ENCODE data around the gene USH2A.

DNA sequence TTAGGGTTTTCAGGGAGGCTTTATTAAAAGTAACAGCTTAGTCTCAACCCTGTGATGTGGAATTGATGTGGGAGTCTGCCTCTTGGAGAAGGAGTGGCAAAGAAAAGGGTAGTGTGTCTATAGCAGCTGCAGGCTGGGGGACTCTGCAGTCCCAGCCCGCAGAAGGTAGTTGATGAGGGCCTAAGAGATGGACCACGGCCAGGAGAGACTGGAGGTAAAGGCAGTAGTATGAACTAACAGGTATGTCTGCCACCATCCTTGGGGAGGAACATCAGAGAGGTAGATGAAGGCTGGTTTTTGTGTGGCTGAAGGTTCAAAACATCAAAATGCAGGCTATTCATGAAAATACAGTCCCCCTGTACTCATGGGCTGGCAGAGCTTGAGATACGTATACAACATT, 744.0 kb downstream of the USH2A start:
- TF ChIP-seq CTCF (IDR thresholded peaks at IDR 0.05; ENCODE audit: borderline replicate concordance, extremely low read depth, low read length, poor library complexity, severe bottlenecking) (no peak), EZH2 (IDR thresholded peaks at IDR 0.05; ENCODE audit: borderline replicate concordance, low read depth, low read length, severe bottlenecking) (no peak)

All from DND-41 (cell line).